ENCODE measurements around the gene IGDCC3.

Gene IGDCC3

GRCh38 chr15:65344914-65345275, 32.9 kb downstream of the IGDCC3 start:
- in situ Hi-C loops (cut with MboI; ENCODE audit: low sequenced_read_pairs), result no loop called here

GRCh38 chr15:65344214-65344913, 33.4 kb downstream of the IGDCC3 start:
- in situ Hi-C loops (cut with MboI; ENCODE audit: low sequenced_read_pairs), result no loop called here

- in situ Hi-C loops (cut with MboI; ENCODE audit: low sequenced_read_pairs), result no loop called here
These were observed 34.3 kb downstream of the IGDCC3 start for GRCh38 chr15:65343374-65343981.

- in situ Hi-C loops (cut with MboI; ENCODE audit: low sequenced_read_pairs), result no loop called here
These were observed 35.3 kb downstream of the IGDCC3 start for GRCh38 chr15:65342493-65342892.

- in situ Hi-C loops (cut with MboI; ENCODE audit: low sequenced_read_pairs), result no loop called here
These were observed 37.9 kb downstream of the IGDCC3 start for GRCh38 chr15:65339920-65340319.

- in situ Hi-C loops (cut with MboI; ENCODE audit: low sequenced_read_pairs), result no loop called here
These were observed 38.4 kb downstream of the IGDCC3 start for GRCh38 chr15:65339416-65339815.

GRCh38 chr15:65338823-65339222, 39.0 kb downstream of the IGDCC3 start:
- in situ Hi-C loops (cut with MboI; ENCODE audit: low sequenced_read_pairs), result no loop called here

- in situ Hi-C loops (cut with MboI; ENCODE audit: low sequenced_read_pairs), result no loop called here
These were observed 39.4 kb downstream of the IGDCC3 start for GRCh38 chr15:65338366-65338765.

- in situ Hi-C loops (cut with MboI; ENCODE audit: low sequenced_read_pairs), result no loop called here
These were observed 40.2 kb downstream of the IGDCC3 start for GRCh38 chr15:65337436-65338070.

GRCh38 chr15:65336493-65337435, 41.0 kb downstream of the IGDCC3 start:
- in situ Hi-C loops (cut with MboI; ENCODE audit: low sequenced_read_pairs), result no loop called here

GRCh38 chr15:65335278-65336055, 42.3 kb downstream of the IGDCC3 start:
- in situ Hi-C loops (cut with MboI; ENCODE audit: low sequenced_read_pairs), result no loop called here

GRCh38 chr15:65334586-65335231, 43.1 kb downstream of the IGDCC3 start:
- in situ Hi-C loops (cut with MboI; ENCODE audit: low sequenced_read_pairs), result no loop called here

GRCh38 chr15:65333856-65334255, 43.9 kb downstream of the IGDCC3 start:
- in situ Hi-C loops (cut with MboI; ENCODE audit: low sequenced_read_pairs), result no loop called here

GRCh38 chr15:65333148-65333820, 44.5 kb downstream of the IGDCC3 start:
- in situ Hi-C loops (cut with MboI; ENCODE audit: low sequenced_read_pairs), result no loop called here

GRCh38 chr15:65332391-65333147, 45.2 kb downstream of the IGDCC3 start:
- in situ Hi-C loops (cut with MboI; ENCODE audit: low sequenced_read_pairs), result no loop called here

GRCh38 chr15:65331811-65332210, 46.0 kb downstream of the IGDCC3 start:
- in situ Hi-C loops (cut with MboI; ENCODE audit: low sequenced_read_pairs), result no loop called here

GRCh38 chr15:65330934-65331645, 46.7 kb downstream of the IGDCC3 start:
- in situ Hi-C loops (cut with MboI; ENCODE audit: low sequenced_read_pairs), result no loop called here
